Naive thymus-derived CD4-positive, alpha-beta T cell (primary cell): ENCODE results near the gene CLEC3B. TPM values are rescaled to one million over a fixed set of nuclear protein-coding genes. Genes with fewer than 3 reads are reported as not detected.

Source experiments
- ATAC-seq: fragments of 150-1000 bp; cut with Tn5 transposase; 2 replicates; pipeline ENCODE4 v1.10.0; 2021; ENCODE audit warnings: mild to moderate bottlenecking, moderate library complexity
- CTCF ChIA-PET: fragments of 350-600 bp; sonication (Branson Sonifier 250); formaldehyde crosslinking; loops from one replicate; lab custom pipeline; 2021; ENCODE audit warnings: antibody characterized with exemption; lab: Charles Lee
- POLR2A ChIA-PET: fragments of 350-600 bp; sonication (Branson Sonifier 250); formaldehyde crosslinking; loops from one replicate; lab custom pipeline; 2021; ENCODE audit warnings: antibody characterized with exemption, inconsistent platforms; lab: Charles Lee
- DNase-seq, 9 donors: peaks; one replicate each; pipeline versions ENCODE4 v3.0.0 to v3.0.0-alpha.2; 2020 to 2022; ENCODE audit warnings: mixed read lengths in 1 of 9
- H3K27ac ChIP-seq: one replicate; pipeline ENCODE4 v1.7.0; 2013; ENCODE audit warnings: mild to moderate bottlenecking, low read depth, low read length, moderate library complexity
- H3K27me3 ChIP-seq, 2 donors: one replicate each; pipeline ENCODE4 v1.7.0; 2013; ENCODE audit warnings: low read length in 2 of 2, mild to moderate bottlenecking in 2 of 2, moderate library complexity in 2 of 2; ENCODE audit not compliant: control insufficient read depth in 2 of 2, insufficient read depth in 2 of 2
- H3K36me3 ChIP-seq, 3 experiments: 1 replicate in 2 of 3; 2 replicates in 1 of 3; pipeline ENCODE4 v1.7.0; 2013; ENCODE audit warnings: low read length in 3 of 3, mild to moderate bottlenecking in 3 of 3, moderate library complexity in 1 of 3; ENCODE audit not compliant: insufficient read depth in 3 of 3, control insufficient read depth in 2 of 3
- H3K4me1 ChIP-seq, 2 donors: one replicate each; pipeline ENCODE4 v1.7.0; 2013; ENCODE audit warnings: low read length in 2 of 2, mild to moderate bottlenecking in 2 of 2, moderate library complexity in 1 of 2; ENCODE audit not compliant: control insufficient read depth in 2 of 2, insufficient read depth in 2 of 2
- H3K4me3 ChIP-seq: 2 replicates; pipeline ENCODE4 v1.7.0; 2013; ENCODE audit warnings: mild to moderate bottlenecking, low read length
- H3K9me3 ChIP-seq, 3 experiments: 1 replicate in 2 of 3; 2 replicates in 1 of 3; pipeline ENCODE4 v1.7.0; 2013; ENCODE audit warnings: low read length in 3 of 3; ENCODE audit not compliant: control insufficient read depth in 2 of 3
- H3K27ac Mint-ChIP-seq, 9 donors: one replicate each; pipeline ENCODE4 v1.8.0; 2020 to 2022; ENCODE audit warnings: mixed read lengths in 9 of 9, mild to moderate bottlenecking in 8 of 9, moderate library complexity in 5 of 9, inconsistent platforms in 2 of 9
- H3K27me3 Mint-ChIP-seq, 5 donors: one replicate each; pipeline ENCODE4 v1.8.0; 2021 to 2022; ENCODE audit warnings: mixed read lengths in 5 of 5, mild to moderate bottlenecking in 1 of 5
- H3K36me3 Mint-ChIP-seq, 5 donors: one replicate each; pipeline ENCODE4 v1.8.0; 2020 to 2022; ENCODE audit warnings: mixed read lengths in 5 of 5, mild to moderate bottlenecking in 3 of 5, inconsistent platforms in 1 of 5
- H3K4me1 Mint-ChIP-seq, 7 donors: one replicate each; pipeline ENCODE4 v1.8.0; 2020 to 2022; ENCODE audit warnings: mixed read lengths in 7 of 7, mild to moderate bottlenecking in 3 of 7, inconsistent platforms in 1 of 7
- H3K4me3 Mint-ChIP-seq, 10 donors: one replicate each; pipeline ENCODE4 v1.8.0; 2020 to 2022; ENCODE audit warnings: mild to moderate bottlenecking in 10 of 10, mixed read lengths in 10 of 10, moderate library complexity in 6 of 10, inconsistent platforms in 2 of 10
- H3K9me3 Mint-ChIP-seq, 11 donors: one replicate each; pipeline ENCODE4 v1.8.0; 2020 to 2022; ENCODE audit warnings: mixed read lengths in 11 of 11, mild to moderate bottlenecking in 4 of 11, inconsistent platforms in 1 of 11, moderate library complexity in 1 of 11
- intact Hi-C, 2 donors: fragments of 100-400 bp; cut with micrococcal nuclease; formaldehyde crosslinking; loops; one replicate each; pipeline ENCODE4 v1.15.1; 2023
- polyA plus RNA-seq, 2 donors: library from polyadenylated mRNA; unstranded; fragments of 300-500 nt; fragmentation: Illumina TruSeq; gene quantifications; one replicate each; pipeline ENCODE4 v1.2.3, GENCODE V29; 2021
- total RNA-seq, 6 experiments: library from RNA in 5 of 6; stranded (reverse) in 5 of 6; gene quantifications; 1 replicate in 5 of 6; 2 replicates in 1 of 6; pipeline ENCODE4 v1.2.3 and lab custom pipeline; 2021 to 2026

Gene CLEC3B
- total and polyA plus RNA-seq, 7 experiments from 2014 or later: 0.45 to 1.8 (median 0.75) TPM; not detected in 2

DNA sequence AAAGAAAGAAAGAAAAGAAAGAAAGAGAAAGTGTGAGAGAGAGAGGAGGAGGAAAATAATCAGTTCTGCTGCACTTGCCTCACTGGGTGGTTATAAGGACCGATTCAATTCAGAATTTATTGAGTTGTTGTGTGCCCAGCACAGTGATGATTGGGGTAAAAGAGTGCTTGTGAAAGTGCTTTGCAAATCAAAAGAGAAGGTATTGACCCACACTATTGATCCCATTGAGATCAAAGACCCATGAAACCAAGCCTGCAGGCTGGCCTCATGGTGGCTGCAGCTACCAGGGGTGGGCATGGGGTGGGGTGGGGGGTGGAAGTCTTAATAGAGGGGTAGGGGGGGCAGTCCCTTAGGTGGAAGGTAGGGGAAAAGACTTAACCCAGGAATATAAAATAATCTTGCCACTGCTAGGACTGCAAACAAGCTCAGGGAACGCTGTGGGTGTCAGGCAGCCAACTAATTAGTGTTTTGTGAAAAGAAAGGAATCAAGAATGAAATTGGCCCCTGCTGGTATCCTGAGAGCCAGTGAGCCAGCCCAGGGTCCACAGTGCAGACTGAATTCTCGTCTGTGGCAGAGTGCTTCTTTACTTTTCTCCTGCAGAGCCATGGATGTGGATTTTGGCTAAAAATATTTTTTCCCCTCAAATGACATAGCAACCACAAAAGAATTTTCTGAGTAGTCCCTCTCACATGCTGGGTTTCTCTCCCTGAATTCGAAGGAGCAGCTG, 34.2 kb downstream of the CLEC3B start:
- Histone ChIP-seq H3K36me3 (no peaks in the 10 kb centered on the region), H3K4me3 (no peak overlapping the region), H3K27me3 (no peaks in the 10 kb centered on the region), H3K9me3 (no peaks in the 10 kb centered on the region), H3K4me1 (peaks cover 0 to 7% of the 10 kb centered on the region in 2 donors), H3K27ac (no peak overlapping the region)
- ChIA-PET CTCF (no interaction called here), POLR2A (no interaction called here)
- Mint-ChIP-seq H3K27ac (peak overlapping the region in 2 of 9 donors; percentile 24 to 31), H3K9me3 (no peaks in the 10 kb centered on the region), H3K4me1 (peaks cover 6 to 27% (median 12%) of the 10 kb centered on the region in 7 donors), H3K36me3 (peaks cover 0 to 1% (median 0%) of the 10 kb centered on the region in 5 donors), H3K27me3 (peaks cover 0 to 7% (median 4%) of the 10 kb centered on the region in 5 donors), H3K4me3 (no peak overlapping the region)
- ATAC-seq: no peak
- intact Hi-C loops: loop anchor here (5.0 kb wide), 2 partner anchors 47 to 1352 kb away; no protein-coding TSS in a partner anchor
- no peak for DNase-seq

DNA sequence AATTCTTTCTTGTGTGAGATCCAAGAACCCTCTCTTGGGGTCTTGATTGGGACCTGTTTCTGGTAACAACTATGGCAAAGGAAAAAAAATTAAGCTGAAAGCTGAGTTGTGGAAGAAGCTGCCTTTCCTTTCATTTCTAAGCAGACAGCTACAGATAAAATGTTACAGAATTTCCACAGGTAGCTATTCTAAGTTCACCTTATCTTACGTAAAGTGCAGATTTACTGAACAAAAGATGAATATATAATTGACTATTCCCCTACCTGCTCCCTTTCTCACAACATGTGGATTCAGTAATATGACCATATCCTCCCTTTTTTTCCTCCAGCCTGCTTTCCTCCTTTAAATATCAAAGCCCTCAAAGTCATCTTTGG, 36.6 kb downstream of the CLEC3B start:
- POLR2A ChIA-PET: no interaction called here
- peaks cover 0 to 2% (median 0%) of the 10 kb centered on the region in 11 donors for H3K9me3 Mint-ChIP-seq
- no peak overlapping the region for H3K4me3 Mint-ChIP-seq
- CTCF ChIA-PET: no interaction called here
- Histone ChIP-seq H3K4me1 (peaks cover 0 to 7% of the 10 kb centered on the region in 2 donors), H3K9me3 (no peaks in the 10 kb centered on the region), H3K27me3 (no peaks in the 10 kb centered on the region), H3K27ac (no peak overlapping the region), H3K4me3 (no peak overlapping the region), H3K36me3 (no peaks in the 10 kb centered on the region)
- peaks cover 8 to 36% (median 17%) of the 10 kb centered on the region in 7 donors for H3K4me1 Mint-ChIP-seq
- no peak overlapping the region for H3K27ac Mint-ChIP-seq
- no peak for DNase-seq
- no peak for ATAC-seq
- H3K36me3 Mint-ChIP-seq: peaks cover 0 to 4% (median 0%) of the 10 kb centered on the region in 5 donors
- intact Hi-C loops: loop anchor here (5.0 kb wide), 2 partner anchors 45 to 1350 kb away; no protein-coding TSS in a partner anchor
- peaks cover 0 to 4% (median 2%) of the 10 kb centered on the region in 5 donors for H3K27me3 Mint-ChIP-seq

DNA sequence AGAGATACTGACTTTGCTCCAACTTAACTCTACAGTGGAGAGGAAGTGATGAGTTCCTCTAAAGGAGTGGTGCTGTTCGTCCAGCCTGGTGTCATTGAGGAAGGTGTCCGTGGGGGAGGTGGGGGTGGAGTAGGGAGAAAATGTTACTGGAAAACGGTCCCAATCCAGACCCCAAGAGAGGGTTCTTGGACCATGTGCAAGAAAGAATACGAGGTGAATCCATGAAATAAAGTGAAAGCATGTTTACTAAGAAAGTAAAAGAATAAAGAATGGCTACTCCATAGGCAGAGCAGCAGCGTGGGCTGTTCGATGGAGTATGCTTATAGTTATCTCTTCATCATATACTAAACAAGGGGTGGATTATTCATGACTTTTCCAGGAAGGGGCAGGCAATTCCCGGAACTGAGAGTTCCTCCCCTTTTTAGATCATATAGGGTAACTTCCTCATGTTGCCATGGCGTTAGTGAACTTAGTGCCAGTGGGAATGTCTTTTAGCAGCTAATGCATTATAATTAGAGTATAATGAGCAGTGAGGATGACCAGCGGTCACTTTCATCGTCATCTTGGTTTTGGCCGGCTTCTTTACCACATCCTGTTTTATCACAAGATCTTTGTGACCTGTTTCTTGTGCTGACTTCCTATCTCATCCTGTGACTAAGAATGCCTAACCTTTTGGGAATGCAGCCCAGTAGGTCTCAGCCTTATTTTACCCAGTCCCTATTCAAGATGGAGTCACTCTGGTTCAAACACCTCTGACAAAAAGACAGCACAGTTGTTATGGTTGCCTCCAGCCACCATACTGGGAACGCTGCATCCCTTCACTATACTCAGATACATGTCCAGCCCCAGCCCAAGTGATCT, 38.6 kb downstream of the CLEC3B start:
- H3K4me3 ChIP-seq: no peak overlapping the region
- peak; percentile 85 for ATAC-seq
- no peaks in the 10 kb centered on the region for H3K36me3 ChIP-seq
- Mint-ChIP-seq H3K27ac (peak overlapping the region in 1 of 9 donors; percentile 90), H3K4me1 (peaks cover 12 to 32% (median 17%) of the 10 kb centered on the region in 7 donors), H3K4me3 (peak overlapping the region; percentile 11 to 81 (median 58)), H3K9me3 (peaks cover 0 to 2% (median 0%) of the 10 kb centered on the region in 11 donors), H3K27me3 (peaks cover 0 to 7% (median 4%) of the 10 kb centered on the region in 5 donors), H3K36me3 (peaks cover 0 to 3% (median 0%) of the 10 kb centered on the region in 5 donors)
- H3K4me1 ChIP-seq: peaks cover 0 to 7% of the 10 kb centered on the region in 2 donors
- peak in 1 of 9 donors; percentile 51 for DNase-seq
- H3K9me3 ChIP-seq: no peaks in the 10 kb centered on the region
- ChIA-PET CTCF (interaction anchor here (0.6 kb wide), 2 partner anchors 67 to 419 kb away, joined by 3 read pairs; no protein-coding TSS in a partner anchor), POLR2A (no interaction called here)
- intact Hi-C loops: loop anchor here (5.0 kb wide), 2 partner anchors 43 to 1348 kb away; no protein-coding TSS in a partner anchor
- H3K27me3 ChIP-seq: no peaks in the 10 kb centered on the region
- no peak overlapping the region for H3K27ac ChIP-seq

DNA sequence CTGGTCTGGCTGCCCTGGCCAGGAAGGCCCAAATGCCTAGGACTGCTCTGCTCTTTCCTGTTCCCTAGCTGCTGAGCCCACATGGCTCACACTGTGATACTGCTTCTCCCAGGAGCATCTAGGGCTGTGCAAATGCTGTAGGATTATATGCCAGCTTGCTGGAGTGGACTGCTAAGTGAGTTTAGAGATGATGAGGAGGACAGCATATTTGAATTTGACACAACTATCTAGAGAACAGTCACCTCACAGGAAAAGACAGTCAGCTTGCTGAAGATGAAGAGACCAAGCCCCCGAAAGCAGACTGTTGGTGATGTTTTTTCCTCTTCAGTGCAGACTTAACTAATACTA, 39.2 kb downstream of the CLEC3B start:
- POLR2A ChIA-PET: no interaction called here
- peaks cover 0 to 2% (median 0%) of the 10 kb centered on the region in 11 donors for H3K9me3 Mint-ChIP-seq
- peak overlapping the region in 4 of 10 donors; percentile 11 to 80 (median 58) for H3K4me3 Mint-ChIP-seq
- Histone ChIP-seq H3K27ac (no peak overlapping the region), H3K27me3 (no peaks in the 10 kb centered on the region), H3K36me3 (no peaks in the 10 kb centered on the region), H3K9me3 (no peaks in the 10 kb centered on the region), H3K4me1 (peaks cover 0 to 7% of the 10 kb centered on the region in 2 donors), H3K4me3 (no peak overlapping the region)
- ATAC-seq: no peak
- intact Hi-C loops: no loop called here
- peaks cover 0 to 3% (median 0%) of the 10 kb centered on the region in 5 donors for H3K36me3 Mint-ChIP-seq
- peaks cover 12 to 32% (median 17%) of the 10 kb centered on the region in 7 donors for H3K4me1 Mint-ChIP-seq
- DNase-seq: no peak
- CTCF ChIA-PET: interaction anchor here (0.6 to 1.1 kb wide), 2 partner anchors 68 to 146 kb away, joined by 3 to 6 read pairs; no protein-coding TSS in a partner anchor
- H3K27ac Mint-ChIP-seq: peak overlapping the region in 2 of 9 donors; percentile 21 to 90
- H3K27me3 Mint-ChIP-seq: peaks cover 0 to 7% (median 4%) of the 10 kb centered on the region in 5 donors

DNA sequence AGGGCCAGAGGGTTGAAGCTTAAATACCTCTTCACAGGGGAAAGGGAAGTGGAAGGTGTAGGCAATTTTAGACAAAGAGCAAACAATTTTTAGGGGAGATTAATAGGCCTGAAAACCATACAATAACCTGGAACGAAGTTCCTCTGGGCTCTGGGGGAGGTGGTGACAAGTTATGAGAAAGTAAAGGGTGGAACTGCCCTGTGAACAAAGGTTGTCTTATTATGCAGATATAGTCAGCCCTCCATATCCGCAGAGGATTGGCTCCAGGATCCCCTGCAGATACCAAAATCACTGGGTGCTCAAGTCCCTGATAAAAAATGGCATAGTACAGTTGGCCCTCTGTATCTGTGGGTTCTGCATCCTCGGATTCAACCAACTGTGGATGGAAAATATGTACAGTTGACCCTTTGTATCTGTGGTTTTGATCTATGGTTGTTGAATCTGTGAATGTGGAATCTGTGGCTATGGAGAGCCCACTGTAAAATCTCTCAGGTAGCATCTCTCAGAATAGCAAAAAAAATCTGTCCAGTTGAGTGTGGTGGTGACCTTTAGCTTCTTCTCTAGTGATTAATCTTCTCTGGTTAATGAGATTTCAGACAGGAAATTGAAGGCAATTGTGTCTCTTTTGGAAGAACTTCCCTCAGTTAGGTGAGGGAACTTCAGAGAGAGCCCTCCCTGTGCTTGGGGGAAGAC, 40.2 kb downstream of the CLEC3B start:
- Mint-ChIP-seq H3K9me3 (peaks cover 0 to 2% (median 0%) of the 10 kb centered on the region in 11 donors), H3K4me1 (peaks cover 12 to 32% (median 17%) of the 10 kb centered on the region in 7 donors), H3K4me3 (no peak overlapping the region), H3K36me3 (peaks cover 0 to 3% (median 0%) of the 10 kb centered on the region in 5 donors), H3K27me3 (peaks cover 0 to 7% (median 4%) of the 10 kb centered on the region in 5 donors), H3K27ac (peak overlapping the region in 1 of 9 donors; percentile 39)
- intact Hi-C loops: no loop called here
- ChIA-PET CTCF (interaction anchor here (1.1 kb wide), 1 partner anchor 145 kb away, joined by 6 read pairs; no protein-coding TSS in a partner anchor), POLR2A (no interaction called here)
- no peak for ATAC-seq
- peaks cover 0 to 7% of the 10 kb centered on the region in 2 donors for H3K4me1 ChIP-seq
- H3K36me3 ChIP-seq: no peaks in the 10 kb centered on the region
- no peak overlapping the region for H3K4me3 ChIP-seq
- H3K27me3 ChIP-seq: no peaks in the 10 kb centered on the region
- H3K27ac ChIP-seq: no peak overlapping the region
- no peak for DNase-seq
- no peaks in the 10 kb centered on the region for H3K9me3 ChIP-seq

DNA sequence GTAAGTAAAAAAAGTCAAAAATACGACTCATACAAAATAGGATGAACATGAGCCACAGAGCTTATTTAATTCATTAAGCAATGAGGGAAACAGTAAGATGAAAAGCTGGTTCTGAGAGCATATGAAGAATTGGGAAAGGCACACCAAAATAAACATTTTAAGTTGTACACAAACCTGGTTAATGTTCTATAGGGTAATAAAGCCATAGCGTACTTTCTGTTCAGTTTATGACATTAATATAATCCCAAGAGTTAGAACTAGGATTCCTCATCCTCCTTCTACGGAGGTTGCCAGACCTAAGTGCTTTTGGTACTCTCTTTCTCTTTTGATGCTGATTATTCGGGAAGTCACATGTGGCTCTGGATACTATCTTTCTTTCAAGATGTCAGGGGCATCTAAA, 41.4 kb downstream of the CLEC3B start:
- H3K9me3 Mint-ChIP-seq: peaks cover 0 to 2% (median 0%) of the 10 kb centered on the region in 11 donors
- no peak overlapping the region for H3K27ac Mint-ChIP-seq
- POLR2A ChIA-PET: no interaction called here
- H3K4me1 Mint-ChIP-seq: peaks cover 12 to 29% (median 17%) of the 10 kb centered on the region in 7 donors
- peaks cover 0 to 8% (median 4%) of the 10 kb centered on the region in 5 donors for H3K27me3 Mint-ChIP-seq
- intact Hi-C loops: no loop called here
- peaks cover 0 to 7% of the 10 kb centered on the region in 2 donors for H3K4me1 ChIP-seq
- H3K36me3 Mint-ChIP-seq: peaks cover 0 to 3% (median 0%) of the 10 kb centered on the region in 5 donors
- H3K27ac ChIP-seq: no peak overlapping the region
- DNase-seq: no peak
- H3K4me3 Mint-ChIP-seq: no peak overlapping the region
- no peaks in the 10 kb centered on the region for H3K36me3 ChIP-seq
- H3K27me3 ChIP-seq: no peaks in the 10 kb centered on the region
- CTCF ChIA-PET: no interaction called here
- no peak overlapping the region for H3K4me3 ChIP-seq
- H3K9me3 ChIP-seq: no peaks in the 10 kb centered on the region
- no peak for ATAC-seq
